ENCODE measurements around the gene PRSS53.

The PRSS53 gene

GRCh38 chr16:31085873-31086628 lies 2.7 kb downstream of the PRSS53 start:
- TF ChIP-seq CTCF (IDR thresholded peaks at IDR 0.05) = no peak

GRCh38 chr16:31085411-31085810 lies 3.3 kb downstream of the PRSS53 start:
- no peak for TF ChIP-seq CTCF (IDR thresholded peaks at IDR 0.05)

GRCh38 chr16:31084584-31085302 lies 4.0 kb downstream of the PRSS53 start:
- TF ChIP-seq CTCF (IDR thresholded peaks at IDR 0.05) = no peak

GRCh38 chr16:31083981-31084380 lies 4.8 kb downstream of the PRSS53 start:
- TF ChIP-seq CTCF (IDR thresholded peaks at IDR 0.05) = no peak

GRCh38 chr16:31083556-31083955 lies 5.2 kb downstream of the PRSS53 start:
- no peak for TF ChIP-seq CTCF (IDR thresholded peaks at IDR 0.05)

- TF ChIP-seq CTCF (IDR thresholded peaks at IDR 0.05) = no peak
Observed at GRCh38 chr16:31083081-31083480, 5.7 kb downstream of the PRSS53 start.

- TF ChIP-seq CTCF (IDR thresholded peaks at IDR 0.05) = no peak
Observed at GRCh38 chr16:31082368-31083045, 6.2 kb downstream of the PRSS53 start.
